Measurements from ENCODE around the gene MDP1. TPM values are rescaled to one million over a fixed set of nuclear protein-coding genes. Genes with fewer than 3 reads are reported as not detected.

MDP1 gene
- total and polyA plus RNA-seq, 10 of the 15 experiments (the other 5 are each of a cell fraction or from before 2014, with no cell fraction given), result 10.4 to 45.8 (median 23.5) TPM

- no peaks in the 10 kb centered on the region for H3K27me3 ChIP-seq (replicated peaks in 1 of 2; ENCODE audit: control insufficient read depth in 2 of 2, insufficient read depth in 2 of 2, low read length in 1 of 2)
- peaks cover 19% of the 10 kb centered on the region for H3K79me2 ChIP-seq (ENCODE audit: control insufficient read depth, insufficient read depth, low read length)
- ATAC-seq, result no peak
- no TSS peak for BruUV-seq (replicated peaks)
- ChIA-PET CTCF (interaction anchor here (1.0 to 6.3 kb wide), 6 partner anchors 10 to 220 kb away, joined by 3 to 54 read pairs (median 4); partner anchors contain the start of genes IRF9, TINF2 and TM9SF1), POLR2A (interaction anchor here (0.8 to 4.3 kb wide), 8 partner anchors 12 to 97 kb away, joined by 3 to 50 read pairs (median 5); partner anchors contain the start of genes DCAF11, IPO4, IRF9 and TM9SF1), SMC1A (ENCODE audit: uncharacterized antibody, unreplicated experiment) (interaction anchor here (1.0 to 1.7 kb wide), 4 partner anchors 17 to 62 kb away, joined by 3 to 5 read pairs (median 3); partner anchors contain the start of gene TINF2), RAD21 (ENCODE audit: unreplicated experiment) (interaction anchor here (0.9 to 1.8 kb wide), 2 partner anchors 86 to 155 kb away, joined by 4 to 5 read pairs; no protein-coding TSS in a partner anchor)
- H3K27ac ChIP-seq (ENCODE audit: control insufficient read depth, insufficient read depth), result no peak overlapping the region
- FAIRE-seq, result no peak
- H3K4me3 ChIP-seq, result no peak overlapping the region
- no peak overlapping the region; the same call in 1 of the 2 replicates for H3K4me2 ChIP-seq (ENCODE audit: control insufficient read depth, insufficient read depth)
- peaks cover 15% of the 10 kb centered on the region for H3K4me1 ChIP-seq (ENCODE audit: control insufficient read depth, insufficient read depth, low read length)
- 95% methylated on average over 6 of the region's 6 CpGs for WGBS (ENCODE audit: insufficient coverage, insufficient replicate concordance, low lambda C conversion rate, missing lambda C conversion rate)
- in situ Hi-C loops (cut with MboI), result no loop called here
- H4K20me1 ChIP-seq (ENCODE audit: control insufficient read depth, insufficient read depth), result 0 out of 2 replicates have a peak, but pooled peaks cover 3% of the 10 kb centered on the region
- TF ChIP-seq POLR2A (IDR thresholded peaks at IDR 0.05; ENCODE audit: low read depth, low read length) (0 out of 2 replicates have a peak, but pooled peaks have one; percentile 20), ZBTB40 (IDR thresholded peaks at IDR 0.05; ENCODE audit: borderline replicate concordance) (no peak), RELB (IDR thresholded peaks at IDR 0.05; ENCODE audit: low read depth) (no peak), HSF1 (IDR thresholded peaks at IDR 0.05; ENCODE audit: low read depth, low read length) (no peak)
- H3K9me3 ChIP-seq (replicated peaks; ENCODE audit: control insufficient read depth, insufficient read depth, low read length), result no peaks in the 10 kb centered on the region
- no peak overlapping the region for H2AFZ ChIP-seq (ENCODE audit: control insufficient read depth, low read depth, low read length)
- H3K36me3 ChIP-seq (ENCODE audit: control insufficient read depth in 2 of 2, insufficient read depth in 2 of 2, low read length in 1 of 2), result peaks cover 3 to 36% of the 10 kb centered on the region in 2 experiments; a peak in 3 of 4 replicates
- H3K9ac ChIP-seq (ENCODE audit: control insufficient read depth, insufficient read depth, low read length), result no peak overlapping the region
- DNase-seq (ENCODE audit: low read depth, low spot score), result no peak
- intact Hi-C loops (cut with micrococcal nuclease; ENCODE audit: unreplicated experiment), result loop anchor here (10.0 kb wide), 1 partner anchor 197 kb away; no protein-coding TSS in a partner anchor
Measured at GRCh38 chr14:24211311-24211710, 4.6 kb downstream of the MDP1 start.

Data from GM12878 (cell line).